Fibroblast of lung (primary cell): ENCODE data around the gene PALM. TPM values are rescaled to one million over a fixed set of nuclear protein-coding genes. Genes with fewer than 3 reads are reported as not detected.

Experiments
- DNase-seq, 2 donors: peaks; one replicate each; pipeline versions ENCODE4 v3.0.0 to v3.0.0-alpha.2; 2010; ENCODE audit warnings: low read depth in 2 of 2
- H2AFZ ChIP-seq: 2 replicates; pipeline ENCODE4 v1.5.1; 2012; ENCODE audit warnings: low read length, control low read depth, inconsistent platforms
- H3K27ac ChIP-seq: 2 replicates; pipeline ENCODE4 v1.5.1; 2011; ENCODE audit warnings: low read length, control low read depth; ENCODE audit not compliant: insufficient read depth
- H3K27me3 ChIP-seq: 2 replicates; pipeline ENCODE4 v1.5.1; 2011; ENCODE audit warnings: mild to moderate bottlenecking, low read length; ENCODE audit not compliant: control insufficient read depth, insufficient read depth
- H3K36me3 ChIP-seq: 2 replicates; pipeline ENCODE4 v1.5.1; 2011; ENCODE audit warnings: low read length; ENCODE audit not compliant: control insufficient read depth, insufficient read depth
- H3K4me1 ChIP-seq: 2 replicates; pipeline ENCODE4 v1.5.1; 2011; ENCODE audit warnings: low read length; ENCODE audit not compliant: control insufficient read depth, insufficient read depth; ENCODE audit errors: extremely low read depth
- H3K4me2 ChIP-seq: 2 replicates; pipeline ENCODE4 v1.5.1; 2011; ENCODE audit warnings: low read length, control low read depth; ENCODE audit not compliant: insufficient read depth; ENCODE audit errors: extremely low read depth
- H3K4me3 ChIP-seq, 4 experiments: fragments of 200-600 bp in 1 of 4; sonication (generic) in 1 of 4; replicated peaks in 1 of 4; 2 replicates each; pipeline ENCODE4 v1.5.1; 2011 to 2016; ENCODE audit warnings: low read length in 4 of 4, low read depth in 3 of 4, mild to moderate bottlenecking in 3 of 4, control low read depth in 2 of 4, inconsistent platforms in 1 of 4, mixed read lengths in 1 of 4; ENCODE audit not compliant: insufficient read depth in 1 of 4; ENCODE audit errors: control extremely low read depth in 1 of 4
- H3K79me2 ChIP-seq: 2 replicates; pipeline ENCODE4 v1.5.1; 2012; ENCODE audit warnings: mild to moderate bottlenecking, low read length, inconsistent platforms; ENCODE audit not compliant: control insufficient read depth, insufficient read depth
- H3K9ac ChIP-seq: 2 replicates; pipeline ENCODE4 v1.5.1; 2011; ENCODE audit warnings: mild to moderate bottlenecking, low read length, control low read depth; ENCODE audit not compliant: insufficient read depth
- H3K9me3 ChIP-seq: 2 replicates; pipeline ENCODE4 v1.5.1; 2012; ENCODE audit warnings: low read depth, low read length; ENCODE audit not compliant: control insufficient read depth, insufficient read depth
- H4K20me1 ChIP-seq: 2 replicates; pipeline ENCODE4 v1.5.1; 2011; ENCODE audit warnings: low read length; ENCODE audit not compliant: control insufficient read depth, insufficient read depth; ENCODE audit errors: extremely low read depth
- CTCF ChIP-seq, 2 donors: IDR thresholded peaks in 1 of 2; conservative IDR thresholded peaks in 1 of 2; 1 replicate in 1 of 2; 2 replicates in 1 of 2; pipeline ENCODE4 v1.5.1; 2011 to 2012; ENCODE audit warnings: low read length in 2 of 2, control low read depth in 1 of 2, inconsistent platforms in 1 of 2, low read depth in 1 of 2, mild to moderate bottlenecking in 1 of 2
- EZH2 ChIP-seq: IDR thresholded peaks from 2 replicates; pipeline ENCODE4 v1.5.1; 2012; ENCODE audit warnings: low read length, control low read depth, mild to moderate bottlenecking; ENCODE audit errors: missing control alignments
- polyA plus RNA-seq, 2 donors: library from polyadenylated mRNA; depleted of rRNA in 1 of 2; stranded (reverse) in 1 of 2; unstranded in 1 of 2; fragments of >200 nt; gene quantifications; 2 replicates each; pipeline ENCODE4 v1.2.1, GENCODE V29; 2011 to 2012; ENCODE audit warnings: missing spikeins in 1 of 2
- total RNA-seq: library from RNA; depleted of rRNA; stranded (reverse); fragments of >200 nt; gene quantifications from 2 replicates; pipeline ENCODE4 v1.2.1, GENCODE V29; 2014

The PALM gene
- total and polyA plus RNA-seq, 2 donors (not counting 1 experiment from before 2014, with no cell fraction given), result 3.2 to 8.3 TPM

GRCh38 chr19:772730-773436 lies 64.1 kb downstream of the PALM start:
- no peak overlapping the region for H3K9ac ChIP-seq
- no peak for DNase-seq
- H2AFZ ChIP-seq, result no peak overlapping the region
- no peaks in the 10 kb centered on the region for H3K4me1 ChIP-seq
- no peak overlapping the region for H3K4me2 ChIP-seq
- H3K36me3 ChIP-seq, result no peaks in the 10 kb centered on the region
- no peaks in the 10 kb centered on the region for H3K27me3 ChIP-seq
- no peak overlapping the region for H3K27ac ChIP-seq
- H3K9me3 ChIP-seq, result no peaks in the 10 kb centered on the region
- no peaks in the 10 kb centered on the region for H4K20me1 ChIP-seq
- H3K79me2 ChIP-seq, result no peaks in the 10 kb centered on the region
- TF ChIP-seq EZH2 (no peak), CTCF (conservative IDR thresholded peaks at IDR 0.05 in 1 of 2, IDR thresholded peaks at IDR 0.05 in 1 of 2; ENCODE audit: low read depth in 1 of 2, low read length in 2 of 2) (no peak)
- no peak overlapping the region for H3K4me3 ChIP-seq

DNA sequence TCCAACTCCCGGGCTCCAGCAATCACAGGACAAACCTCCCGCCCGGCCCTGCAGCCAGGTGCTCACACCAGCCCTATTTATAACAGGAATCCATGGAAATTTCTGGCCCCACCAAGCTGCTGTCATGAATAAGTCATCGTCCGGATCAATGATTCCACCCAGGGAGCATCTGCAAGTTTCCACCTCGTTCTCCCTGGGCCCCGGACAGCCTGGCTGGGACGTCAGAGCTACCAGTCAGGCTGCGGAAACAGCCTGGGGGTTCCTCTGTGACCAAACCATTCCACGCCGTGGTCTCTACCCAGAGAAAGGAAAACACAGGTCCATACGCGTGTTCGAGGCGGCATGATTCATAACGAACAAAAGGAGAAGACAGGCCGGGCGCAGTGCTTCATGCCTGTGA lies 67.8 kb downstream of the PALM start:
- Histone ChIP-seq H3K9ac (no peak overlapping the region), H3K4me3 (no peak overlapping the region), H4K20me1 (no peaks in the 10 kb centered on the region), H3K27ac (no peak overlapping the region), H3K9me3 (no peaks in the 10 kb centered on the region), H3K4me1 (peaks cover 3% of the 10 kb centered on the region), H3K27me3 (no peaks in the 10 kb centered on the region), H3K79me2 (no peaks in the 10 kb centered on the region), H3K4me2 (no peak overlapping the region), H2AFZ (no peak overlapping the region), H3K36me3 (no peaks in the 10 kb centered on the region)
- TF ChIP-seq EZH2 (no peak), CTCF (conservative IDR thresholded peaks at IDR 0.05 in 1 of 2, IDR thresholded peaks at IDR 0.05 in 1 of 2; ENCODE audit: low read depth in 1 of 2, low read length in 2 of 2) (no peak)
- DNase-seq, result no peak

GRCh38 chr19:778910-779653 lies 70.3 kb downstream of the PALM start:
- H3K4me3 ChIP-seq, result no peak overlapping the region
- no peak for TF ChIP-seq EZH2
- TF ChIP-seq CTCF (conservative IDR thresholded peaks at IDR 0.05 in 1 of 2, IDR thresholded peaks at IDR 0.05 in 1 of 2; ENCODE audit: low read depth in 1 of 2, low read length in 2 of 2), result no peak
- DNase-seq, result peak; percentile 90 to 97
- peak overlapping the region; percentile 53 for H3K9ac ChIP-seq
- no peaks in the 10 kb centered on the region for H3K9me3 ChIP-seq
- no peaks in the 10 kb centered on the region for H3K27me3 ChIP-seq
- H2AFZ ChIP-seq, result peak overlapping the region; percentile 76
- peak overlapping the region; percentile 8 for H3K4me2 ChIP-seq
- H3K36me3 ChIP-seq, result no peaks in the 10 kb centered on the region
- H3K79me2 ChIP-seq, result no peaks in the 10 kb centered on the region
- H3K4me1 ChIP-seq, result peaks cover 10% of the 10 kb centered on the region
- no peaks in the 10 kb centered on the region for H4K20me1 ChIP-seq
- peak overlapping the region; percentile 82 for H3K27ac ChIP-seq
